Activated CD4-positive, alpha-beta T cell treated with anti-CD3 and anti-CD28 coated beads, Interleukin-2, amount 10 ng/mL, durations not matched to agents 24 days and 14 days (primary cell): Measurements from ENCODE around the gene LRRC3. TPM values are rescaled to one million over a fixed set of nuclear protein-coding genes. Genes with fewer than 3 reads are reported as not detected.
"Not testable (repeated sequence)": the region's sequence is repeated elsewhere in the genome, so short reads cannot be mapped to it uniquely, and the experiment has no call there.

Experiments used
- DNase-seq: peaks from one replicate; pipeline ENCODE4 v3.0.0; 2022
- H3K27ac Mint-ChIP-seq: one replicate; pipeline ENCODE4 v1.8.0; 2022; ENCODE audit warnings: mild to moderate bottlenecking, mixed read lengths
- H3K27me3 Mint-ChIP-seq: one replicate; pipeline ENCODE4 v1.8.0; 2022; ENCODE audit warnings: mixed read lengths
- H3K36me3 Mint-ChIP-seq: one replicate; pipeline ENCODE4 v1.8.0; 2022; ENCODE audit warnings: low read depth, mild to moderate bottlenecking, mixed read lengths
- H3K4me1 Mint-ChIP-seq: one replicate; pipeline ENCODE4 v1.8.0; 2021; ENCODE audit warnings: mixed read lengths
- H3K4me3 Mint-ChIP-seq: one replicate; pipeline ENCODE4 v1.8.0; 2022; ENCODE audit warnings: mild to moderate bottlenecking, moderate library complexity, mixed read lengths
- H3K9me3 Mint-ChIP-seq: one replicate; pipeline ENCODE4 v1.8.0; 2021; ENCODE audit warnings: mixed read lengths
- intact Hi-C: fragments of 100-400 bp; cut with micrococcal nuclease; formaldehyde crosslinking; loops from one replicate; pipeline ENCODE4 v1.15.1; 2023
- total RNA-seq: library from RNA; stranded (reverse); gene quantifications from 2 replicates; pipeline ENCODE4 v1.2.3, GENCODE V29; 2022

LRRC3 gene
- total RNA-seq, 1 donor from 2014 or later: 2.3 TPM

GRCh38 chr21:44503006-44503889 is 47.9 kb downstream of the LRRC3 start:
- DNase-seq, H3K36me3 Mint-ChIP-seq, intact Hi-C loops, H3K4me3 Mint-ChIP-seq, H3K27ac Mint-ChIP-seq, H3K27me3 Mint-ChIP-seq, H3K9me3 Mint-ChIP-seq, H3K4me1 Mint-ChIP-seq: not testable (repeated sequence)

GRCh38 chr21:44503901-44504399 is 48.6 kb downstream of the LRRC3 start:
- Mint-ChIP-seq H3K36me3 (no peaks in the 10 kb centered on the region), H3K27ac (no peak overlapping the region)
- intact Hi-C loops: no loop called here

DNA sequence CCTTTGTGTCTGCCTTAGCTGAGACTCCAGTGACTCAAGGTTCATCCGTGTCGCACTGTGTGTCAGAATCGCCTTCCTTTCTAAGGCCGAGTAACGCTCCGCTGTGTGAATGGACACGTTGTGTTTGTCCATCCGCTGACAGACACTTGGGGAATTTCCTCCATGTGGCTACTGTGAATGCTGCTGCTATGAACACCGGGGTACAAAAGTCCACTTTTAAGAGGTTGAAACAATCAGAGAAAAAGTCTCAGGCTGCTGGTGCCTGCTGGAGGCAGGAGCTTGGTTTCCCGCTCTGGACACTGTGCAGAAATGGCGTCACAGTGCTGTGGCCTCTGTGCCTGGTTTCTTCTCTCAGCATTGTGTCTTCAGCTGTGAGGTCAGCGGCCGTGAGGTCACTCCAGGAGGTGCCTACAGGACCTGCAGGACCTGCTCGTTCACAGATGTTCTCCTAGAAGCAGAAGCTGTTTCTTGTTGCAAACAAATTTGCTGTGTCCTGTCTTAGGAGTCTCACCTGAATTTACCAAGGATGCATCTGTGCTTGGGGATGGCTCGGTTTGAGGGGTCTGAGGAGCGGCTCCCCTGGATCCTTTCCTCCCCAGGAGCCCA is 50.5 kb downstream of the LRRC3 start:
- no peak for DNase-seq

More at GRCh38 chr21:44503901-44504399, 48.6 kb downstream of the LRRC3 start:
- DNase-seq: no peak
- no peak overlapping the region for H3K4me3 Mint-ChIP-seq
- peaks cover 1% of the 10 kb centered on the region for H3K27me3 Mint-ChIP-seq
- peaks cover 4% of the 10 kb centered on the region for H3K4me1 Mint-ChIP-seq
- no peaks in the 10 kb centered on the region for H3K9me3 Mint-ChIP-seq

DNA sequence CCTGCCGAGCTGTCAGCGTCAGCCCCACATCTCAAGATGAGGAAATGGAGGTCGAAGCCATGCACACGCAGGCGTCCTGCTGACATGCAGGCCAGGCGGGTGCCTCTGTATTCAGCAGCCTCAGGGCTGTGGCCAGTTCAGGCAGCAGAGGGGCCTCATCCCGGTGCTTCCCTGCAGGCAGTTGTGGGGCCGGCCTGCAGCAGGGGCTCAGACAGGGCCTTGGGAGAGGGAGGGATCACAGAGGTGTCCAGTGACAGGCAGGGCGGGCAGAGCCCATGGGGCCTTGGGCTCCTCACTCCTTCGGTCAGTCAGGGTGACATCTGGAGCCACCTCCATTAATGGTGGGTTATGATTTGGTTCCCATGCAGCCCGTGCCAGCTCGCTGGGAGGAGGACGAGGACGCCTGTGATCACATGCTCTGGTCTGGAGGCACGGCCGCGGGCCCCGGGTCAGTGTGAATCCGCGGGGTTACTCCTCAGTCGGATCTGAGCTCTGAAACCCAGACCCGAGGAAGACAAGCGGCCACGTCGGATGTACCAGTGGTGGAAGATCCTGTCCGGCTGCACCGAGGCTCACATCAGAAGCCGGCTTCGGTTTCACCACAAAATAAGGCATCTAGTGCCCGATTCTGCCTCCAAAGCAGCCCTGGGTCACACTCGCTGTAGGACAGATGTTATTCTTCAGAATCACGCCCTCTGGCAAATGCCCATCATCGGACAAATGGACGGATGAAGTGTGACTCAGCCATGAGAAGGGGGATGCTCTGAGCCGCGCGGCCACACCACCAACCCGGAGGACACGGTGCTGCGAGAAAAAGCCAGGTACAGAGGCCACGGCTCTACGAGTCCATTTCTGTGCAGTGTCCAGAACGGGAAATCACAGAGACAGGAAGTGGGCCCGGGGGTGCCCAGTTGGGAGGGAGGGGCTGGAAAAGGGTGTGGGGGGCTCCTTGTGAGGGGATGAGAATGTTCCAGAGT is 51.3 kb downstream of the LRRC3 start:
- Mint-ChIP-seq H3K4me1 (peaks cover 4% of the 10 kb centered on the region), H3K27ac (no peak overlapping the region), H3K9me3 (no peaks in the 10 kb centered on the region), H3K36me3 (no peaks in the 10 kb centered on the region), H3K4me3 (no peak overlapping the region), H3K27me3 (peaks cover 1% of the 10 kb centered on the region)
- intact Hi-C loops: no loop called here
- DNase-seq: no peak

More for the DNA sequence above, 50.5 kb downstream of the LRRC3 start:
- intact Hi-C loops: no loop called here
- H3K27ac Mint-ChIP-seq: no peak overlapping the region
- peaks cover 4% of the 10 kb centered on the region for H3K4me1 Mint-ChIP-seq
- peaks cover 1% of the 10 kb centered on the region for H3K27me3 Mint-ChIP-seq
- no peaks in the 10 kb centered on the region for H3K9me3 Mint-ChIP-seq
- no peak overlapping the region for H3K4me3 Mint-ChIP-seq
- no peaks in the 10 kb centered on the region for H3K36me3 Mint-ChIP-seq

DNA sequence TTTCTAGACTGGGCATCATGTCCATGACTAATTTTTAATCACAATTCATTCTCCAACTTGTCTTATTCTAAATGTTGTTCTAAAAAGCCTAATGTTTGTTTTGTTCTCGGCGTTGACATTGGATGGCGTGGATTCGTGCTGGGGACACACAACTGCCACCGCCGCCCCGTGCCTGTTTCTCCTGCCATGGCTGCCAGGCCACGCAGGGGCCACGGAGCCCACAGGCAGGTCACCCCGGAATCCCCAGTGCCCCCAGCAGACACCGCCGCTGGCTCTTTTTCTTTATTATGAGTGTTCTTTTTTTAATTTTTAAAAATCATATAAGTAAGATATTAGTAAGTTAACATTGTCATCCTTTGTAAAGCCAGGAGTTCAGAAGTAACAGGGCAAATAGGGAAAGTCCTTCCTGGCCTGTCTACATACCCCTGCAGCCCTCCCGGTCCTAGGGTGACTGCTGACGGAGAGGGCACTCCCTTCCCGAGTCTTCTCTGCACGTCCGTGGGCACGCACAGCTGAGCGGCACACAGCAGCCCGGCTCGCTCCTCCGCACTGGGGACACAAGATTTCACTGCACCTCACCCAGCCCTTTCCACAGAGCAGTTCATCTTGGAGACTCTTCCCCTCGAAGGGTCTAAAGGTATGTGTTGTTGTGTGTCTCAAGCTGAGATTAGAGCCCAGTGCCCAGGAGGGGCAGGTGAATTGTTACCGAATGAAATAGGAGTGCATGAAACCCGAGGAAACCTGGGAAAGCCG is 52.5 kb downstream of the LRRC3 start:
- peaks cover 4% of the 10 kb centered on the region for H3K4me1 Mint-ChIP-seq
- no peaks in the 10 kb centered on the region for H3K36me3 Mint-ChIP-seq
- intact Hi-C loops: no loop called here
- H3K9me3 Mint-ChIP-seq: no peaks in the 10 kb centered on the region
- no peak overlapping the region for H3K27ac Mint-ChIP-seq
- no peak for DNase-seq
- no peaks in the 10 kb centered on the region for H3K27me3 Mint-ChIP-seq
- H3K4me3 Mint-ChIP-seq: no peak overlapping the region

- H3K36me3 Mint-ChIP-seq: no peaks in the 10 kb centered on the region
- H3K27ac Mint-ChIP-seq: no peak overlapping the region
- intact Hi-C loops: no loop called here
- H3K4me1 Mint-ChIP-seq: peaks cover 4% of the 10 kb centered on the region
- H3K27me3 Mint-ChIP-seq: no peaks in the 10 kb centered on the region
- DNase-seq: no peak
- H3K9me3 Mint-ChIP-seq: no peaks in the 10 kb centered on the region
- H3K4me3 Mint-ChIP-seq: no peak overlapping the region
These were observed 53.1 kb downstream of the LRRC3 start for GRCh38 chr21:44508426-44508710.

- Mint-ChIP-seq H3K36me3 (no peaks in the 10 kb centered on the region), H3K27ac (no peak overlapping the region), H3K27me3 (no peaks in the 10 kb centered on the region), H3K4me1 (peaks cover 4% of the 10 kb centered on the region), H3K4me3 (no peak overlapping the region), H3K9me3 (no peaks in the 10 kb centered on the region)
- intact Hi-C loops: no loop called here
- no peak for DNase-seq
These were observed 53.6 kb downstream of the LRRC3 start for GRCh38 chr21:44508711-44509445.

- H3K27me3 Mint-ChIP-seq: no peaks in the 10 kb centered on the region
- H3K36me3 Mint-ChIP-seq: no peaks in the 10 kb centered on the region
- intact Hi-C loops: no loop called here
These were observed 54.2 kb downstream of the LRRC3 start for GRCh38 chr21:44509539-44509938.

GRCh38 chr21:44510109-44510507 is 54.8 kb downstream of the LRRC3 start:
- Mint-ChIP-seq H3K4me3 (no peak overlapping the region), H3K27ac (no peak overlapping the region), H3K27me3 (no peaks in the 10 kb centered on the region), H3K9me3 (no peaks in the 10 kb centered on the region), H3K36me3 (no peaks in the 10 kb centered on the region), H3K4me1 (no peaks in the 10 kb centered on the region)
- intact Hi-C loops: loop anchor here (1.0 to 10.0 kb wide), 3 partner anchors 225 to 365 kb away; no protein-coding TSS in a partner anchor
- DNase-seq: no peak

More at GRCh38 chr21:44509539-44509938, 54.2 kb downstream of the LRRC3 start:
- no peaks in the 10 kb centered on the region for H3K4me1 Mint-ChIP-seq
- no peak for DNase-seq
- no peak overlapping the region for H3K27ac Mint-ChIP-seq
- H3K9me3 Mint-ChIP-seq: no peaks in the 10 kb centered on the region
- H3K4me3 Mint-ChIP-seq: no peak overlapping the region

- H3K36me3 Mint-ChIP-seq: no peaks in the 10 kb centered on the region
- H3K4me1 Mint-ChIP-seq: no peaks in the 10 kb centered on the region
- intact Hi-C loops: loop anchor here (1.0 to 10.0 kb wide), 3 partner anchors 224 to 364 kb away; no protein-coding TSS in a partner anchor
- H3K9me3 Mint-ChIP-seq: no peaks in the 10 kb centered on the region
- no peaks in the 10 kb centered on the region for H3K27me3 Mint-ChIP-seq
- H3K4me3 Mint-ChIP-seq: peak overlapping the region; percentile 15
- peak; percentile 94 for DNase-seq
- no peak overlapping the region for H3K27ac Mint-ChIP-seq
These were observed 55.4 kb downstream of the LRRC3 start for GRCh38 chr21:44510508-44511218.

GRCh38 chr21:44511219-44511937 is 56.1 kb downstream of the LRRC3 start:
- H3K4me1 Mint-ChIP-seq: no peaks in the 10 kb centered on the region
- intact Hi-C loops: loop anchor here (2.0 to 10.0 kb wide), 2 partner anchors 223 to 363 kb away; no protein-coding TSS in a partner anchor
- H3K27ac Mint-ChIP-seq: no peak overlapping the region
- peak overlapping the region; percentile 15 for H3K4me3 Mint-ChIP-seq
- H3K9me3 Mint-ChIP-seq: no peaks in the 10 kb centered on the region
- DNase-seq: no peak
- H3K27me3 Mint-ChIP-seq: no peaks in the 10 kb centered on the region
- H3K36me3 Mint-ChIP-seq: no peaks in the 10 kb centered on the region
